ENCODE results near the gene PPP2R3C. TPM values are rescaled to one million over a fixed set of nuclear protein-coding genes. Genes with fewer than 3 reads are reported as not detected.
A peak's percentile ranks its signal among the peaks of the same experiment; 100 is the strongest.

Gene PPP2R3C
- total and polyA plus RNA-seq, 2 of the 13 experiments (the other 11 are each of a cell fraction or from before 2014, with no cell fraction given): 63.4 to 102 TPM

- no peak for TF ChIP-seq ZBTB39 (CRISPR knock-in tag; IDR thresholded peaks at IDR 0.05)
- no peak for TF ChIP-seq GFI1 (CRISPR knock-in tag; IDR thresholded peaks at IDR 0.05; ENCODE audit: borderline replicate concordance)
- no peak for TF ChIP-seq ZNF530 (CRISPR knock-in tag; IDR thresholded peaks at IDR 0.05; ENCODE audit: low read depth)
- TF ChIP-seq ZNF280B (CRISPR knock-in tag; IDR thresholded peaks at IDR 0.05; ENCODE audit: borderline replicate concordance): 0 out of 2 replicates have a peak, but pooled peaks have one; percentile 40
- TF ChIP-seq ZNF276 (CRISPR knock-in tag; IDR thresholded peaks at IDR 0.05; ENCODE audit: low read depth): no peak
- TF ChIP-seq ERF (CRISPR knock-in tag; IDR thresholded peaks at IDR 0.05): no peak
- no peak for TF ChIP-seq SIN3B (IDR thresholded peaks at IDR 0.05; ENCODE audit: low read length)
- no peak for TF ChIP-seq SNRNP70 (IDR thresholded peaks at IDR 0.05; ENCODE audit: low read depth, low read length)
- TF ChIP-seq ZNF562 (CRISPR knock-in tag; IDR thresholded peaks at IDR 0.05; ENCODE audit: borderline replicate concordance): no peak
- TF ChIP-seq ZNF670 (CRISPR knock-in tag; IDR thresholded peaks at IDR 0.05; ENCODE audit: borderline replicate concordance): 0 out of 2 replicates have a peak, but pooled peaks have one; percentile 24
- TF ChIP-seq HOXA9 (CRISPR knock-in tag; IDR thresholded peaks at IDR 0.05; ENCODE audit: borderline replicate concordance): no peak
- TF ChIP-seq GMEB1 (CRISPR knock-in tag; IDR thresholded peaks at IDR 0.05; ENCODE audit: borderline replicate concordance): peak; percentile 16; the same call in 1 of the 2 replicates
- TF ChIP-seq ZNF746 (CRISPR knock-in tag; IDR thresholded peaks at IDR 0.05): no peak
- 0 out of 2 replicates have a peak, but pooled peaks have one; percentile 1 for TF ChIP-seq ZXDC (CRISPR knock-in tag; IDR thresholded peaks at IDR 0.05)
- TF ChIP-seq ZNF737 (CRISPR knock-in tag; IDR thresholded peaks at IDR 0.05; ENCODE audit: borderline replicate concordance): no peak
- no peak for TF ChIP-seq ZNF24 (IDR thresholded peaks at IDR 0.05)
- TF ChIP-seq ZNF605 (CRISPR knock-in tag; IDR thresholded peaks at IDR 0.05): 0 out of 2 replicates have a peak, but pooled peaks have one; percentile 28
- TF ChIP-seq MBD4 (IDR thresholded peaks at IDR 0.05; ENCODE audit: borderline replicate concordance, low read length): no peak
- no peak for TF ChIP-seq ZNF224 (CRISPR knock-in tag; IDR thresholded peaks at IDR 0.05)
Measured at GRCh38 chr14:35083530-35084150, 38.1 kb downstream of the PPP2R3C start (continued).
